IPS-NIHi11 (cell line): ENCODE data around the gene SNTG2.
"Not testable (repeated sequence)": the region's sequence is repeated elsewhere in the genome, so short reads cannot be mapped to it uniquely, and the experiment has no call there.

ENCODE experiments used
- DNase-seq: peaks from one replicate; pipeline ENCODE4 v3.0.0; 2012; ENCODE audit warnings: mixed read lengths, low spot score

SNTG2 gene

GRCh38 chr2:1099418-1099817 is 148.8 kb downstream of the SNTG2 start:
- no peak for DNase-seq

DNA sequence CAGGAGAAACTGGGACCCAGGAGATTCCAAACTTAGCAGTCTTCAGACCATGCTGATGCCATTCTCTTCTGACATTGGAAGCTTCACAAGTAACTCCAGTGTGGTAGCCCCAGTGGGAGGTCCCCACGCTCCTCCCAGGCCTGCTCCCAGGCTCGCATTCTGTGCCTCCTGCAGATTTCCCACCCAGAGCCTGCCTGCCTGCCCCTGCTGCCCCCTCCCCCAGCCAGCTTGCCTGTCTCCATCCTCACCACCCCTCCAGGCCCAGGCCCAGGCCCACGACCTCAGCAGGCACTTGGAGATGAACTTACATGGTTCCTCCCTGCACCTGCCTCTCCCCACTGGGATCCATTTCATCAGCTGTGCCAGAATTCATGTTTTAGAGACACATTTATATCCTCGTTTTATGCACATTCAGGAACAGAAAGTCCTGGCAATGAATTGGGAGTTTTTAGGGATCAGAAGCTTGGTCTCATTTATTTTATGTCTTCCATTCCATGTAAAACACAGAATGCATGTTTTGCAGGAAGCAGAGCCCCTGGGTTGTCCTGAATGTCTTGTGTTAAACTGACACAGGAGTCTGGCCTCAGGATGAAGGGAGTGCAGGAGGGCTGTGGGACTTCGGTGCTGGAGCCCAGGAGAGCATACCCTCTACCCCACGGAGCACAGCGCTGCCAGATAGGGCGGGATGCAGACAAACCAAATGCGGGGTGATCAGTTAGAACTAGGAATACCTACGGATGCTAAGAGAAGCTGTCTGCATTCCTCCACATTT is 150.5 kb downstream of the SNTG2 start:
- no peak for DNase-seq

GRCh38 chr2:1101982-1102590 is 151.4 kb downstream of the SNTG2 start:
- DNase-seq: no peak

DNA sequence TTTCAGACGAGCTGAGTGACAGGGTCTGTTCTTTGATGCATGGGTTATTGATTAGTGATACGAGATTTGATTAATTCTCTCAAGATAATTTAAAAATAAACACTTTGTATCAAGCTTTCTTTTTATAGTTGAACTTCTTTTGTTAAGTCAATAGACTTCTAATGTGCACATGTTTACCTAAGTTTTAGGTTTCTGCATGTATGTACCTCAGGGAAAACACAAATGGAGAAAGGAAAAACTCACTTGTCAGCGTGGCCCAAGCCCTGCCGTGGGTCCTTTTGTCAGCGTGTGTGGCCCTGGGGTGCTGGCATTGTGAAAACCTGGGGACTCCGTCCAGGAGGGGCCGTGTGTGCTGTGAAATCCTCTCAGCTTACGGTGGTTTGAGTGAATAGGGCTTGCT is 153.7 kb downstream of the SNTG2 start:
- no peak for DNase-seq

- not testable (repeated sequence) for DNase-seq
Observed at GRCh38 chr2:1106344-1106743, 155.7 kb downstream of the SNTG2 start.

GRCh38 chr2:1115843-1116539 is 165.3 kb downstream of the SNTG2 start:
- DNase-seq: no peak

- DNase-seq: no peak
Observed at GRCh38 chr2:1117569-1117968, 166.9 kb downstream of the SNTG2 start.

GRCh38 chr2:1125217-1125616 is 174.6 kb downstream of the SNTG2 start:
- DNase-seq: no peak

GRCh38 chr2:1125633-1126370 is 175.2 kb downstream of the SNTG2 start:
- DNase-seq: no peak

DNA sequence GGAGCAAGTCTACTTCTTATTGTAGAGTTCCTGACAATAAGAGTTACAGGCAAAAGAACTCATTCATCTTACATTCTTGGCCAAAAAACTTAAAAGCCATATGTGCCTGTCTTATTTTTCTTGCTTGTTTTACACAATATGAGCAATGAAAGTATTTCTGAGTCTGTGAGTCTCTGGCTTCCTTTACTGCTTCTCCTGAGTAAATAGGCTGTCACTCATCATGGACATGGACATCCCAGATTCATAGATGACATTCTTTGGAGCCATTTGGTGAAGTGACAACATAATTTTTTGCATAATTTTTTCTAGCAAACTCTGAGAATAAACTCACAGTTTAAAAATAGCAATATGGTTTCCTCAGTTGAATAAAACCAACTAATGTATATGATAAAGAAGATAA is 179.3 kb downstream of the SNTG2 start:
- no peak for DNase-seq

GRCh38 chr2:1130922-1131321 is 180.3 kb downstream of the SNTG2 start:
- no peak for DNase-seq

DNA sequence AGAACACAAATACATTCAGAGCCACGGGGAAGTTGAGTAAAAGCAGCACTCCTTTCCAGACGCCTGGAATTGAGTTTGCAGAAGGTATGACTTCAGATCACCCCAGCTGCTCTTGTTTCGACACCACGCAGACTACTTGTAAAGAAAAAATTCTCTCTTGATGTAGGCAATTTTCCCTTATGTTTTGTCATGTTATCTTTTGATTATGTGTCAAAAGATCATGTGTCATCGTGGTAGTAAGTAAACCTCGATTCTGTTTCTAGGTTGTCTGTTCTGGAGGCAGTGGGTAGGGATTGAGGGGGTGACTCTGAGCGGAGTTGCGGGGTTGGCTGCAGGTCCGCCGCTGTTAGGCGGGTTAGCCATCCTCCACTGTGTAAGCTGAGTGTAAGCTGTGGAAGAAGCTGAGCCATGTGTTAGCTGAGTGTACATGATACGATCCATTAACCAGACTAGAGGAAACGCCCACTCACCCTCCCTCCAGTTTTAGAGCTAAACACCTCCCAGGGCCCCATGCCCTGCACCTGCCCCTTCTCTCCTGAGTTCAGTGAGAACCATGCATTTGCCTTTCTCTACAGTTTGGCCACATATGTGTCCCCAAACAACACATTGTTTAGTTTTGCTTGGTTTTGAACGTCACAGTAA is 181.8 kb downstream of the SNTG2 start:
- no peak for DNase-seq

DNA sequence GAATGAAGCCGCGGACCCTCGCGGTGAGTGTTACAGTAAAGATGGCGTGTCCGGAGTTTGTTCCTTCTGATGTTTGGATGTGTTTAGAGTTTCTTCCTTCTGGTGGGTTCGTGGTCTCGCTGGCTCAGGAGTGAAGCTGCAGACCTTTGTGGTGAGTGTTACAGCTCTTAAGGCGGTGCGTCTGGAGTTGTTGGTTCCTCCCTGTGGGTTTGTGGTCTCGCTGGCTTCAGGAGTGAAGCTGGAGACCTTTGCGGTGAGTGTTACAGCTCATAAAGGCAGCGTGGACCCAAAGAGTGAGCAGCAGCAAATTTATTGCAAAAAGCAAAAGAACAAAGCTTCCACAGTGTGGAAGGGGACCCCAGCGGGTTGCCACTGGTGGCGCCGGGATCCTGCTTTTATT is 183.2 kb downstream of the SNTG2 start:
- not testable (repeated sequence) for DNase-seq

DNA sequence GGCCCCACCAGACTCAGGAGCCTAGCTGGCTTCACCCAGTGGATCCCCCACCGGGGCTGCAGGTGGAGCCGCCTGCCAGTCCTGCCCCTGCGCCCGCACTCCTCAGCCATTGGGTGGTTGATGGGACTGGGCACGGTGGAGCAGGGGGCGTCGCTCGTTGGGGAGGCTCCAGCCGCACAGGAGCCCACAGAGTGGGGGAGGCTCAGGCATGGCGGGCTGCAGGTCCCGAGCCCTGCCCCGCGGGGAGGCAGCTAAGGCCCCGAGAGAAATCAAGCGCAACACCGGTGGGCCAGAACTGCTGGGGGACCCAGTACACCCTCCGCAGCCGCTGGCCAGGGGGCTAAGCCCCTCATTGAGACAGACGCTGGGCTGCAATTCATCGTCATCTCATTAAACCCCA is 184.0 kb downstream of the SNTG2 start:
- DNase-seq: no peak

GRCh38 chr2:1136067-1136466 is 185.4 kb downstream of the SNTG2 start:
- peak; percentile 35 for DNase-seq

DNA sequence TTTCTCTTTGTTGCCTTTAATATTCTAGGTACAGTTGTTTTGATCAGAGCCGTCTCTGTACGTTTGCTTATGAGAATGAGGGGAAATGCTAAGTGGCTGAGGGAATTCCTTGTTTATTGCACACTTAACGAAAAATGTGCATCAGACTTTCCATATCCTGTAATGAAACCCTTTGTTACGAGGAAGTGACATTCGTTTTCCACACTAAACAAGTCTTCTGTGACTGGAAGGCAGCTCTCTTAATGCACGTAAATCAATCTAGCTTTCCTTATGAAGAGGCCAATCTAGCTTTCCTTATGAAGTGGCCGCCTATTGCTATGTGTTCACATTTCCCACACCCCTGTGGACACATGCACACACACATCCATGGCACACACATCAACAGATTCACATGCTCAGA is 186.2 kb downstream of the SNTG2 start:
- no peak for DNase-seq

DNA sequence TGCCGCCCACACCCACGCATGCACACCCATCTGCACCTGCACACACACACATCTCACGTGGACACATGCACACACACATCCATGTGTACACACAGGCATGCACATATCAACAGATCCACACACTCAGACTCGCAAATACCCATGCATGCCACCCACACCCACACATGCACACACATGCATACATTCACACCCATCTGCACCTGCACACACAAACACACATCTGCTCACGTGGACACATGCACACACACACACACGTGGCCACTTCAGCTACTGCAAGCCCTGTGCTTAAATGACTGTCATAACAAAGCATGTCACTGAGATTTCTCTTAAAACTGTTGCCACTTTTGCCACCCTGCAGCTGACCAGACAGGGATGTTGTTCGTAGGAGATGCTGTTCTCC is 186.6 kb downstream of the SNTG2 start:
- DNase-seq: no peak

GRCh38 chr2:1137913-1138391 is 187.3 kb downstream of the SNTG2 start:
- no peak for DNase-seq

DNA sequence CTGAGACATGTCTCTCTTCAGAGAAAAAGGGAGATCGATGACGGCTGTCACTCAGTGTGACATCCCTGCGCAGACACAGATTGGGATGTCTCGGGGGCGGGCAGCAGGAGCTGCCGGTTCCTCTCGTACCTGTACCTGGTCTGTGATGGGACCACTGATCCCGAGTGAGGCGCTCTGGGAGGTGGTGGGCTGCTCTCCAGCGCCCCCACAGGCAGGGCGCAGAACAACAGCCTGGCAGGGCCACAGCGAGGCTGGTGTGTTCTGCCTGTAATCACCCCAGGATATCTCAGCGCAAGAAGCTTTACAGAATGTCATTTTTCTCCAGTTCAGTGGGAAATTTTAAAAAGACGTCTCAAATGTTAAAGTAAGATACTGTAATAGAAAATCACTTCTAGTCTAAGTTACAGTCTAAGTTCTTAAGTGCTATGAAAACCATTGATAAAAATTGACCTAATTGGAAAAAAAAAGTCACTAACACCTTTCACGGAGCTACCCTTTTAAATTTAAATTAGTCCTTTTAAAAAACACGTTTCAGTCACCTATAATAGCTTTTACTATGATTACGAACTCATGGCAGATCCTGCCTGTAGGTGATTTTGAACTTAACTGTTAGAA is 189.8 kb downstream of the SNTG2 start:
- DNase-seq: peak; percentile 88

DNA sequence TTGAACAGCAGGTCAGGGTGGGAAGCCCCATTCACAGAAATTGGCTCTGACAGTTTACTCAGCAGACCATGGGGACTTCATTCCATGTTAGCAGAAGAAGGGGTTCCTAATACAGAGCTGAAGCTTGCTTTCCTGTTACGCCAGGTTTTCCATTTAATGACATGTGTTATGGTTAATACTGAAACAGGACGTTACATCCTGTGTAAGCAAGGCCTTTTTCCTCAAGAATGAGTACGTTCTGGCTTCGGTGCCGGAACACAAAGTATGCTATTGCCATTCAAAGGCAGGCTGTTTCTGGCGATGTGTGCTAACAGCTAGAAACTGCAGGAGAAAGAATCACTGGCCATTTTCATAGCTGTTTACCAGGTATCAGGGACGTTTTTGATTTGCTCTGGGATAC is 190.4 kb downstream of the SNTG2 start:
- DNase-seq: no peak

DNA sequence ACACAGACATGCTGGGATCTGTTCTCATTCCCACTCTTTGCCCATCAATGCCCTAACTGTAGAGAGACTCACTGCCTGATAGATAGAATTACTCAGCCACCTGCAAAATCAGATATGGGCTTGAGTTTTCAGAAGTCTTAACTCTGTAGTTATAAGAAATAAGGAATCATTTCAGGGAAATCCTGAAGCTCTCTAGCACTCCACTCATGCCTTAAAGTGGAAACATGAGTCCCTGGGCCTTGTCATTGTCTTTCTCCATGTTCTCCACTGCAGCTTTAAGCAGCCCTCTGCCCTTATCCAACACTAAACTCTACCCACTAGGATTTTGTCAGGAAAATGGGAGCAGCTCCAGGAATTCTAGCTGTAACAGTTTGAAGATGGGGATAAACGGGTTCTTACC is 192.5 kb downstream of the SNTG2 start:
- DNase-seq: no peak
